Calu3 (cell line): Measurements from ENCODE around the gene PARP3. TPM values are rescaled to one million over a fixed set of nuclear protein-coding genes. Genes with fewer than 3 reads are reported as not detected.

Experiments used
- BruUV-seq: library from RNA; stranded (reverse); fragments of 400-500 nt; replicated peaks from 2 replicates; lab custom pipeline; 2021; lab: Mats Ljungman, UMichigan
- CTCF ChIA-PET: fragments of 300-600 bp; sonication (Branson Sonifier 250); formaldehyde crosslinking; loops from one replicate; lab custom pipeline; 2022; ENCODE audit warnings: antibody characterized with exemption; lab: Charles Lee
- DNase-seq: peaks from one replicate; pipeline ENCODE4 v3.0.0; 2022
- H3K27ac Mint-ChIP-seq: one replicate; pipeline ENCODE4 v1.8.0; 2022; ENCODE audit warnings: mixed read lengths; ENCODE audit not compliant: unreplicated experiment
- H3K27me3 Mint-ChIP-seq: one replicate; pipeline ENCODE4 v1.8.0; 2022; ENCODE audit warnings: mixed read lengths; ENCODE audit not compliant: unreplicated experiment
- H3K36me3 Mint-ChIP-seq: one replicate; pipeline ENCODE4 v1.8.0; 2022; ENCODE audit warnings: mild to moderate bottlenecking, moderate library complexity, mixed read lengths; ENCODE audit not compliant: insufficient read depth, unreplicated experiment
- H3K4me1 Mint-ChIP-seq: one replicate; pipeline ENCODE4 v1.8.0; 2022; ENCODE audit warnings: mild to moderate bottlenecking, low read depth, mixed read lengths; ENCODE audit not compliant: unreplicated experiment
- H3K4me3 Mint-ChIP-seq: one replicate; pipeline ENCODE4 v1.8.0; 2022; ENCODE audit warnings: mild to moderate bottlenecking, low read depth, moderate library complexity, mixed read lengths; ENCODE audit not compliant: unreplicated experiment
- H3K9me3 Mint-ChIP-seq: one replicate; pipeline ENCODE4 v1.8.0; 2022; ENCODE audit warnings: low read depth, mixed read lengths; ENCODE audit not compliant: unreplicated experiment
- intact Hi-C: fragments of 100-400 bp; cut with micrococcal nuclease; formaldehyde crosslinking; loops from one replicate; pipeline ENCODE4 v1.10.0; 2022; ENCODE audit not compliant: unreplicated experiment
- total RNA-seq: library from RNA; stranded (reverse); gene quantifications from 2 replicates; pipeline ENCODE4 v1.2.3, GENCODE V29; 2022
- TF ChIP-seq, protein P1 (sequence below): fragments of 200-600 bp; IDR thresholded peaks from one replicate; pipeline ENCODE4 v1.8.0; 2022; ENCODE audit warnings: antibody characterized with exemption; ENCODE audit not compliant: unreplicated experiment

The PARP3 gene
- total RNA-seq, 1 experiment from 2014 or later = 15.0 TPM

DNA sequence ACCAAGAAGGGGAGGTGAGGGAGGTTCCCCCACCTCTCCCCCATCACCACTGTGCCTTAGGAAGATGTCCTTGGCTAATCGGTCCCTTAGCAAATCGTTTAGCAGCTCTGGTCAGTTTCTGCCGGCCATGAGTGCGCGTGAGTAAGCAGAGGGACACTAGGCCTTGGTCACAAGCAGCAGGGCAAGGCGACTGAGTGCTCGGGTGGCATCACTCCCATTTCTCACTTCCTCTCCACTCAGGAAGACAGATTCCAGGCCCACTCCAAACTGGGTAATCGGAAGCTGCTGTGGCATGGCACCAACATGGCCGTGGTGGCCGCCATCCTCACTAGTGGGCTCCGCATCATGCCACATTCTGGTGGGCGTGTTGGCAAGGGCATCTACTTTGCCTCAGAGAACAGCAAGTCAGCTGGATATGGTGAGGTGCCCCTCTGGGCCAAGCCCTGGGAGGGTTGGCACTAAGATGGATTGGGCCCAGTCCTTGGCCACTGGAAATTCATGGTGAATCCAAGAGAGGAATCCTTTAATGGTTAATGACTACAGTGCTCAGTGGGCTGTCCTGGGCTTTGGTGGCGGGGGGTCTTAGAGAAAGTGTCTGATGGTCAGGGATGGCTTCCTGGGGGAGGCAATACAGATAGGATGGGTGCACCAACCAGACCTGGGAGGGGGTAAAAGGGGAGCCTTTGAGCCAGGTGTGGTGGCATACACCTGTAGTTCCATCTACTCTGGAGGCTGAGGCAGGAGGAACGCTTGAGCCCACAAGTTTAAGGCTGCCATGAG, 4.0 kb downstream of the PARP3 start:
- Mint-ChIP-seq H3K4me3 (no peak overlapping the region), H3K36me3 (peaks cover 21% of the 10 kb centered on the region), H3K27me3 (peaks cover 4% of the 10 kb centered on the region), H3K27ac (no peak overlapping the region), H3K4me1 (peaks cover 7% of the 10 kb centered on the region), H3K9me3 (no peaks in the 10 kb centered on the region)
- CTCF ChIA-PET = interaction anchor here (0.6 kb wide), 1 partner anchor 66 kb away, joined by 6 read pairs; no protein-coding TSS in a partner anchor
- DNase-seq = no peak
- TF ChIP-seq, protein P1, sequence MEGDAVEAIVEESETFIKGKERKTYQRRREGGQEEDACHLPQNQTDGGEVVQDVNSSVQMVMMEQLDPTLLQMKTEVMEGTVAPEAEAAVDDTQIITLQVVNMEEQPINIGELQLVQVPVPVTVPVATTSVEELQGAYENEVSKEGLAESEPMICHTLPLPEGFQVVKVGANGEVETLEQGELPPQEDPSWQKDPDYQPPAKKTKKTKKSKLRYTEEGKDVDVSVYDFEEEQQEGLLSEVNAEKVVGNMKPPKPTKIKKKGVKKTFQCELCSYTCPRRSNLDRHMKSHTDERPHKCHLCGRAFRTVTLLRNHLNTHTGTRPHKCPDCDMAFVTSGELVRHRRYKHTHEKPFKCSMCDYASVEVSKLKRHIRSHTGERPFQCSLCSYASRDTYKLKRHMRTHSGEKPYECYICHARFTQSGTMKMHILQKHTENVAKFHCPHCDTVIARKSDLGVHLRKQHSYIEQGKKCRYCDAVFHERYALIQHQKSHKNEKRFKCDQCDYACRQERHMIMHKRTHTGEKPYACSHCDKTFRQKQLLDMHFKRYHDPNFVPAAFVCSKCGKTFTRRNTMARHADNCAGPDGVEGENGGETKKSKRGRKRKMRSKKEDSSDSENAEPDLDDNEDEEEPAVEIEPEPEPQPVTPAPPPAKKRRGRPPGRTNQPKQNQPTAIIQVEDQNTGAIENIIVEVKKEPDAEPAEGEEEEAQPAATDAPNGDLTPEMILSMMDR = no peak
- BruUV-seq = no TSS peak
- intact Hi-C loops = no loop called here

DNA sequence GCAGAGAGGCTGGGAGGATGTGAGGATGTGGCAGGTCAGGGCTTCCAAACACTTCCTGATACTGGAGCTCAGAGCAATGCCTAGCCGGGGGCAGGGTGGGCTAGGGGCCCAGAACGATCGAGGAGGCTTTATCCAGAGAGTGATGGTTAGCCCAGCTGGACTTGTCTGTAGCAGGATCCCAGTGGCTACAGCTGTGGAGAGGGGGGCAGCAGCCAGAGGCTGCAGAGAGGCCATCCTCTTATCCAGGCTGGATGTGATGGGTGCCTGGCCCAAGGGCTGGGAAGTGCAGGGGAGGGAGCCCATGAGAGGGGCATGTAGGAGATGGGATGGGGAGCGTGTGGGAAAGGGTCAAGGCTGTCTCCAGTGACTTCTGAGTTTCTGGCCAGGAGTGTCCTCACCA, 4.6 kb downstream of the PARP3 start:
- CTCF ChIA-PET = no interaction called here
- peaks cover 15% of the 10 kb centered on the region for H3K36me3 Mint-ChIP-seq
- intact Hi-C loops = no loop called here
- no peak overlapping the region for H3K27ac Mint-ChIP-seq
- peaks cover 11% of the 10 kb centered on the region for H3K27me3 Mint-ChIP-seq
- H3K4me1 Mint-ChIP-seq = peaks cover 6% of the 10 kb centered on the region
- no peak overlapping the region for H3K4me3 Mint-ChIP-seq
- BruUV-seq = no TSS peak
- TF ChIP-seq, protein P1 = no peak
- DNase-seq = no peak
- H3K9me3 Mint-ChIP-seq = no peaks in the 10 kb centered on the region

DNA sequence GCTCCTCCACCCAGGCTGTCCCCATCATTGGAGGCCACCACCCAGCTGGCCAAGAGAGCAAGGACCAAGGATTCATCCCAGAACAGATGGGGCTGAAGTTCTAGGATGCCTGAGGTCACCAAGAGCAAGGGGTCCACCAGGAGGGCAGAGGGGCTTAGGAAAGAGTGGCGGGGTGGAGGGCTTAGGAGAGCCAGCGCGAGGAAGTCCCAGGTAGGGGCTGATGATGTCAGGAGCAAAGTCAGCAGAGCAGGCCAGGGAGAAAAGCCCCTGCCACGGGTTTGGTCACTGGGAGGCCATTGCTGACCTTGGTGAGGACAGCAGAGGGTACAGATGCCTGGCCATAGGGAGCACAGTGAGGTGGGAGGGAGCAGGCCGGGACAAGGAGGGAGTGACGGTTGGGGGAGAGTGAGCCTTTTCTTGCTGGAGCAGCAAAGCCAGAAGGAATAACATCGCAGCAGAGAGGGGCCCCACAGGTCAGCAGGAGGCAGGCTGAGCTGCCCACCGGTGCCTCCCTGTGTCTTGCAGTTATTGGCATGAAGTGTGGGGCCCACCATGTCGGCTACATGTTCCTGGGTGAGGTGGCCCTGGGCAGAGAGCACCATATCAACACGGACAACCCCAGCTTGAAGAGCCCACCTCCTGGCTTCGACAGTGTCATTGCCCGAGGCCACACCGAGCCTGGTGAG, 5.2 kb downstream of the PARP3 start:
- TF ChIP-seq, protein P1 = no peak
- CTCF ChIA-PET = no interaction called here
- peaks cover 6% of the 10 kb centered on the region for H3K4me1 Mint-ChIP-seq
- no peaks in the 10 kb centered on the region for H3K9me3 Mint-ChIP-seq
- no peak for DNase-seq
- no peak overlapping the region for H3K27ac Mint-ChIP-seq
- no peak overlapping the region for H3K4me3 Mint-ChIP-seq
- intact Hi-C loops = no loop called here
- peaks cover 17% of the 10 kb centered on the region for H3K27me3 Mint-ChIP-seq
- no TSS peak for BruUV-seq
- peaks cover 9% of the 10 kb centered on the region for H3K36me3 Mint-ChIP-seq

DNA sequence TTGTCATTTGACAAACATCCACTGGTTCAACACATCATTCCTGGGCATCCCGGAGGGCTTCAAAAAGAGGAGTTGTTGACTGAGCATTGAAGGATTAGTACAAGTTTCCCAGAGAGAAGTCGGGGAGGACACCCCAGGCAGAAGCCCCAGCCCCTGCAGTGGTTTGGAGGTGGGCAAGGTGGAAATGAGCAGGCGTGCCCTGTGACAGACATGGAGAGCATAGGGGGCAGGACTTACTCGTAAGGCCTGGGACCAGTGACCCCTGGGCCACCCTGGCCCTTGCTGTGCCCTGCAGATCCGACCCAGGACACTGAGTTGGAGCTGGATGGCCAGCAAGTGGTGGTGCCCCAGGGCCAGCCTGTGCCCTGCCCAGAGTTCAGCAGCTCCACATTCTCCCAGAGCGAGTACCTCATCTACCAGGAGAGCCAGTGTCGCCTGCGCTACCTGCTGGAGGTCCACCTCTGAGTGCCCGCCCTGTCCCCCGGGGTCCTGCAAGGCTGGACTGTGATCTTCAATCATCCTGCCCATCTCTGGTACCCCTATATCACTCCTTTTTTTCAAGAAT, 5.9 kb downstream of the PARP3 start:
- Mint-ChIP-seq H3K9me3 (no peaks in the 10 kb centered on the region), H3K4me3 (no peak overlapping the region), H3K36me3 (peaks cover 2% of the 10 kb centered on the region), H3K27me3 (peaks cover 24% of the 10 kb centered on the region), H3K4me1 (peaks cover 2% of the 10 kb centered on the region), H3K27ac (no peak overlapping the region)
- no TSS peak for BruUV-seq
- no peak for DNase-seq
- CTCF ChIA-PET = no interaction called here
- intact Hi-C loops = no loop called here
- TF ChIP-seq, protein P1 = no peak
